BJ (cell line): Measurements from ENCODE around the gene HDAC9. TPM values are rescaled to one million over a fixed set of nuclear protein-coding genes. Genes with fewer than 3 reads are reported as not detected.

Source experiments
- CTCF ChIA-PET: fragments of 350-600 bp; formaldehyde crosslinking; extraction: SDS; loops from one replicate; lab custom pipeline; 2021; ENCODE audit warnings: antibody characterized with exemption, inconsistent platforms; lab: Yijun Ruan, JAX
- POLR2A ChIA-PET: fragments of 300-600 bp; sonication (Branson Sonifier 250); formaldehyde crosslinking; extraction: SDS; loops from one replicate; lab custom pipeline; 2021; ENCODE audit warnings: antibody characterized with exemption; lab: Charles Lee
- DNase-seq: peaks from one replicate; pipeline ENCODE4 v3.0.0-alpha.2; 2011; ENCODE audit warnings: low read depth
- H3K27me3 ChIP-seq: 2 replicates; pipeline ENCODE4 v1.6.0; 2011; ENCODE audit warnings: low read length; ENCODE audit not compliant: control insufficient read depth, insufficient read depth
- H3K36me3 ChIP-seq: 2 replicates; pipeline ENCODE4 v1.5.1; 2011; ENCODE audit warnings: low read length; ENCODE audit not compliant: control insufficient read depth, insufficient read depth
- H3K4me3 ChIP-seq: 2 replicates; pipeline ENCODE4 v1.5.1; 2011; ENCODE audit warnings: low read depth, mild to moderate bottlenecking, control low read depth, low read length
- CTCF ChIP-seq: IDR thresholded peaks from 2 replicates; pipeline ENCODE4 v1.5.1; 2011; ENCODE audit warnings: low read depth, mild to moderate bottlenecking, control low read depth, inconsistent platforms, low read length, moderate library complexity; ENCODE audit not compliant: insufficient read depth
- polyA plus RNA-seq: library from polyadenylated mRNA; depleted of rRNA; stranded (reverse); fragments of >200 nt; gene quantifications from 2 replicates; pipeline ENCODE4 v1.2.3, GENCODE V29; 2011

Gene HDAC9
- polyA plus RNA-seq, 1 experiment = 14.7 TPM

- POLR2A ChIA-PET = interaction anchor here (0.6 kb wide), 1 partner anchor 504 kb away, joined by 3 read pairs; no protein-coding TSS in a partner anchor
- CTCF ChIA-PET = interaction anchor here (0.7 to 1.6 kb wide), 5 partner anchors 15 to 46 kb away, joined by 3 to 5 read pairs (median 3); no protein-coding TSS in a partner anchor
- no peaks in the 10 kb centered on the region for H3K27me3 ChIP-seq
- no peak for DNase-seq
- peak; percentile 53 for TF ChIP-seq CTCF
- no peak overlapping the region for H3K4me3 ChIP-seq
- no peaks in the 10 kb centered on the region for H3K36me3 ChIP-seq
These were observed 114.9 kb downstream of the HDAC9 start for GRCh38 chr7:18610331-18610948.

- ChIA-PET POLR2A (no interaction called here), CTCF (interaction anchor here (1.4 kb wide), 1 partner anchor 10 kb away, joined by 3 read pairs; no protein-coding TSS in a partner anchor)
- TF ChIP-seq CTCF = no peak
- Histone ChIP-seq H3K4me3 (no peak overlapping the region), H3K36me3 (no peaks in the 10 kb centered on the region), H3K27me3 (no peaks in the 10 kb centered on the region)
- no peak for DNase-seq
These were observed 119.3 kb downstream of the HDAC9 start for GRCh38 chr7:18614841-18615240.

- CTCF ChIA-PET = no interaction called here
- no peak for TF ChIP-seq CTCF
These were observed 123.8 kb downstream of the HDAC9 start for GRCh38 chr7:18619311-18619710.

GRCh38 chr7:18623389-18623788, 127.8 kb downstream of the HDAC9 start:
- Histone ChIP-seq H3K4me3 (no peak overlapping the region), H3K27me3 (no peaks in the 10 kb centered on the region), H3K36me3 (peaks cover 1% of the 10 kb centered on the region; the same call in 1 of the 2 replicates)
- no peak for TF ChIP-seq CTCF
- ChIA-PET CTCF (no interaction called here), POLR2A (no interaction called here)
- no peak for DNase-seq

More at GRCh38 chr7:18619311-18619710, 123.8 kb downstream of the HDAC9 start:
- POLR2A ChIA-PET = no interaction called here
- Histone ChIP-seq H3K27me3 (no peaks in the 10 kb centered on the region), H3K36me3 (no peaks in the 10 kb centered on the region), H3K4me3 (no peak overlapping the region)
- DNase-seq = no peak

GRCh38 chr7:18624459-18624858, 128.9 kb downstream of the HDAC9 start:
- no peak for DNase-seq
- CTCF ChIA-PET = interaction anchor here (0.6 to 1.4 kb wide), 2 partner anchors 15 to 488 kb away, joined by 3 to 6 read pairs; no protein-coding TSS in a partner anchor
- no peaks in the 10 kb centered on the region for H3K27me3 ChIP-seq
- POLR2A ChIA-PET = no interaction called here
- H3K36me3 ChIP-seq = peaks cover 1% of the 10 kb centered on the region; the same call in 1 of the 2 replicates
- no peak overlapping the region for H3K4me3 ChIP-seq
- TF ChIP-seq CTCF = no peak
